Mesothelial cell of epicardium (in vitro differentiated cells): ENCODE measurements around the gene UBXN6. TPM values are rescaled to one million over a fixed set of nuclear protein-coding genes. Genes with fewer than 3 reads are reported as not detected.

Source experiments
- DNase-seq, 2 experiments: peaks; one replicate each; pipeline ENCODE4 v3.0.0; 2021; ENCODE audit warnings: low spot score in 2 of 2; ENCODE audit not compliant: unreplicated experiment in 2 of 2
- H3K27ac Mint-ChIP-seq: 2 replicates; pipeline ENCODE4 v1.8.0; 2021; ENCODE audit warnings: mixed read lengths
- H3K27me3 Mint-ChIP-seq: 2 replicates; pipeline ENCODE4 v1.8.0; 2021; ENCODE audit warnings: low read depth, mixed read lengths
- H3K36me3 Mint-ChIP-seq: 2 replicates; pipeline ENCODE4 v1.8.0; 2021; ENCODE audit warnings: mixed read lengths
- H3K4me1 Mint-ChIP-seq: 2 replicates; pipeline ENCODE4 v1.8.0; 2021; ENCODE audit warnings: mixed read lengths
- H3K4me3 Mint-ChIP-seq: 2 replicates; pipeline ENCODE4 v1.8.0; 2021; ENCODE audit warnings: mild to moderate bottlenecking, moderate library complexity, mixed read lengths
- H3K9me3 Mint-ChIP-seq: 2 replicates; pipeline ENCODE4 v1.8.0; 2021; ENCODE audit warnings: mixed read lengths
- CTCF ChIP-seq: fragments of 200-600 bp; sonication (generic); IDR thresholded peaks from one replicate; pipeline ENCODE4 v1.5.0; 2021; ENCODE audit warnings: antibody characterized with exemption; ENCODE audit not compliant: unreplicated experiment
- total RNA-seq: library from RNA; stranded (reverse); gene quantifications from 3 replicates; pipeline ENCODE4 v1.2.1, GENCODE V29; 2021

UBXN6 gene
- total RNA-seq, 1 donor from 2014 or later: 71.0 TPM

- no peak for DNase-seq
- Mint-ChIP-seq H3K9me3 (no peaks in the 10 kb centered on the region), H3K27me3 (no peaks in the 10 kb centered on the region), H3K4me1 (peaks cover 18% of the 10 kb centered on the region), H3K4me3 (peak overlapping the region; percentile 78), H3K27ac (peak overlapping the region; percentile 96), H3K36me3 (peaks cover 2% of the 10 kb centered on the region)
- no peak for TF ChIP-seq CTCF
These were observed 15.6 kb upstream of the UBXN6 start for GRCh38 chr19:4473011-4473762.

GRCh38 chr19:4472174-4472974 is 14.8 kb upstream of the UBXN6 start, which contains the start of gene HDGFL2:
Gene HDGFL2, plus strand, starts transcription at chr19:4472297. Its CDS starts 54 bp downstream, at chr19:4472351.
- peaks cover 2% of the 10 kb centered on the region for H3K36me3 Mint-ChIP-seq
- no peaks in the 10 kb centered on the region for H3K9me3 Mint-ChIP-seq
- H3K4me1 Mint-ChIP-seq: peaks cover 18% of the 10 kb centered on the region
- peak within 1 kb of the TSS; percentile 53 for H3K27ac Mint-ChIP-seq
- no peak for TF ChIP-seq CTCF
- DNase-seq: no peak
- no peaks in the 10 kb centered on the region for H3K27me3 Mint-ChIP-seq
- peak within 1 kb of the TSS; percentile 78 for H3K4me3 Mint-ChIP-seq

GRCh38 chr19:4471403-4472173 is 14.0 kb upstream of the UBXN6 start:
- Mint-ChIP-seq H3K36me3 (peaks cover 2% of the 10 kb centered on the region), H3K9me3 (no peaks in the 10 kb centered on the region), H3K27ac (no peak overlapping the region), H3K4me3 (no peak overlapping the region), H3K27me3 (no peaks in the 10 kb centered on the region), H3K4me1 (peaks cover 18% of the 10 kb centered on the region)
- TF ChIP-seq CTCF: no peak
- DNase-seq: peak; percentile 94 to 98

GRCh38 chr19:4467835-4468234 is 10.2 kb upstream of the UBXN6 start:
- peaks cover 3% of the 10 kb centered on the region for H3K4me1 Mint-ChIP-seq
- TF ChIP-seq CTCF: no peak
- H3K9me3 Mint-ChIP-seq: no peaks in the 10 kb centered on the region
- H3K27me3 Mint-ChIP-seq: no peaks in the 10 kb centered on the region
- H3K4me3 Mint-ChIP-seq: no peak overlapping the region
- DNase-seq: no peak
- H3K27ac Mint-ChIP-seq: no peak overlapping the region
- H3K36me3 Mint-ChIP-seq: no peaks in the 10 kb centered on the region

GRCh38 chr19:4464815-4465581 is 7.4 kb upstream of the UBXN6 start:
- Mint-ChIP-seq H3K4me1 (no peaks in the 10 kb centered on the region), H3K36me3 (no peaks in the 10 kb centered on the region), H3K4me3 (no peak overlapping the region), H3K27me3 (no peaks in the 10 kb centered on the region), H3K27ac (no peak overlapping the region), H3K9me3 (no peaks in the 10 kb centered on the region)
- no peak for DNase-seq
- TF ChIP-seq CTCF: no peak
